Activated CD4-positive, alpha-beta T cell treated with anti-CD3 and anti-CD28 coated beads for 1 hour (primary cell): ENCODE measurements around the gene PRRX2.
"Not testable (repeated sequence)": the region's sequence is repeated elsewhere in the genome, so short reads cannot be mapped to it uniquely, and the experiment has no call there.

Source experiments
- DNase-seq: peaks from one replicate; pipeline ENCODE4 v3.0.0-alpha.2; 2020

Gene PRRX2

GRCh38 chr9:129762370-129762984 is 97.0 kb downstream of the PRRX2 start:
- DNase-seq: not testable (repeated sequence)

GRCh38 chr9:129762985-129763926 is 97.8 kb downstream of the PRRX2 start:
- no peak for DNase-seq

- no peak for DNase-seq
These were observed 100.4 kb downstream of the PRRX2 start for GRCh38 chr9:129765764-129766317.

- no peak for DNase-seq
These were observed 103.0 kb downstream of the PRRX2 start for GRCh38 chr9:129768486-129768885.

GRCh38 chr9:129769669-129770068 is 104.2 kb downstream of the PRRX2 start:
- DNase-seq: no peak

GRCh38 chr9:129770741-129771140 is 105.3 kb downstream of the PRRX2 start:
- no peak for DNase-seq
